Measurements from ENCODE around the gene PAQR6.

Gene PAQR6

DNA sequence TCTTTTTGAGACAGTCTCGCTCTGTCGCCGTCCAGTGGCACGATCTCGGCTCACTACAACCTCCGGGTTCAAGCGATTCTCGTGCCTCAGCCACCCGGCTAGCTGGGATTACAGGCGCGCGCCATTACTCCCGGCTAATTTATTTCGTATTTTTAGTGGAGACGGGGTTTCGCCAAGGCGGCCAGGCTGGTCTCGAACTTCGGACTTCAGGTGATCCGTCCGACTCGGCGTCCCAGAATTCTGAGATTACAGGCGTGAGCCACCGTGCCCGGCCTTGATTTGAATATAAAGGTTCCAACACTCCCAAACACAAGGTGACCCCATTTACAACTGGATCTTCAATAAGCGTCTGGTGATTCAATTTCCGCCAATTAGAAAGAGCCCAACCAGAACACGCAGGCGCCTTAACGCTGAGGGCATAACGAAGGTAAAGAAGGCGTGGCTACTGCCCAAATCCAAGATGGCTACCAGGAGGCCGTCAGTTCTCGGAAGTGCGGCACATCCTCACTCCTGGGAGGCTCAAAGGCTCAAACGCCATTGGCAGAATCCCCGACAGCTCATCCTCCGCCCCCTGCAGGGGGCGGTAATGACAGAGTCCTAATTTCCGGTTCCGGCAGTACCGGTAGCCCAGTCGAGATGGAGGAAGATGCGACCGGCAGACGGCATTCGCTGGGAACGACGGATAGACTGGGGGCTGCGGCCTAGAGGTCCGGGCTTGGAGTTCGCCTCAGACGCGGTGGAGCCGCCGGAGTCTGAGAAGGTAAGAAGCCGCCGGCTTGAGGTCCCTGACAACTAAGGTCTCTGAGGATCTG lies 54.2 kb downstream of the PAQR6 start, which contains the start of gene SLC25A44:
SLC25A44 (plus strand) TSS at position 617 of the 812 bp plus-strand sequence. CDS start 5,744 bp downstream, outside the sequence.
- DNase-seq = peak; percentile 99
